Endodermal cell (in vitro differentiated cells): ENCODE data around the gene ABLIM1. TPM values are rescaled to one million over a fixed set of nuclear protein-coding genes. Genes with fewer than 3 reads are reported as not detected.
A peak's percentile ranks its signal among the peaks of the same experiment; 100 is the strongest.

ENCODE experiments used
- DNase-seq: peaks from one replicate; pipeline ENCODE4 v3.0.0-alpha.2; 2017
- H3K27ac ChIP-seq: 2 replicates; pipeline ENCODE4 v1.5.1; 2013; ENCODE audit warnings: mild to moderate bottlenecking, low read depth, low read length, moderate library complexity
- H3K27me3 ChIP-seq: 2 replicates; pipeline ENCODE4 v1.6.1; 2013; ENCODE audit warnings: mild to moderate bottlenecking, low read length, moderate library complexity; ENCODE audit not compliant: insufficient read depth, control insufficient read depth, poor library complexity, severe bottlenecking
- H3K36me3 ChIP-seq: 2 replicates; pipeline ENCODE4 v1.7.0; 2013; ENCODE audit warnings: mild to moderate bottlenecking, low read length, moderate library complexity; ENCODE audit not compliant: control insufficient read depth, insufficient read depth
- H3K4me1 ChIP-seq: one replicate; pipeline ENCODE4 v1.7.0; 2013; ENCODE audit warnings: low read length; ENCODE audit not compliant: control insufficient read depth, insufficient read depth
- H3K4me3 ChIP-seq: 2 replicates; pipeline ENCODE4 v1.5.1; 2013; ENCODE audit warnings: mild to moderate bottlenecking, low read length, moderate library complexity
- H3K9ac ChIP-seq: 2 replicates; pipeline ENCODE4 v1.6.1; 2013; ENCODE audit warnings: mild to moderate bottlenecking, low read length, moderate library complexity; ENCODE audit not compliant: poor library complexity, severe bottlenecking; ENCODE audit errors: extremely low read depth
- H3K9me3 ChIP-seq: 2 replicates; pipeline ENCODE4 v1.6.1; 2013; ENCODE audit warnings: mild to moderate bottlenecking, low read length, moderate library complexity; ENCODE audit not compliant: control insufficient read depth
- H3K27ac Mint-ChIP-seq: 2 replicates; pipeline ENCODE4 v1.8.0; 2020; ENCODE audit warnings: mixed read lengths
- H3K27me3 Mint-ChIP-seq: 2 replicates; pipeline ENCODE4 v1.8.0; 2021; ENCODE audit warnings: mild to moderate bottlenecking, mixed read lengths; ENCODE audit not compliant: insufficient read depth
- H3K36me3 Mint-ChIP-seq: 2 replicates; pipeline ENCODE4 v1.8.0; 2020; ENCODE audit warnings: low read depth, mixed read lengths
- H3K4me1 Mint-ChIP-seq: 2 replicates; pipeline ENCODE4 v1.8.0; 2020; ENCODE audit warnings: mixed read lengths
- H3K4me3 Mint-ChIP-seq: 2 replicates; pipeline ENCODE4 v1.8.0; 2020; ENCODE audit warnings: mild to moderate bottlenecking, moderate library complexity, mixed read lengths
- H3K9me3 Mint-ChIP-seq: 2 replicates; pipeline ENCODE4 v1.8.0; 2020; ENCODE audit warnings: mild to moderate bottlenecking, mixed read lengths
- WGBS, 2 experiments: methylation state at CpG; one replicate each; pipeline versions ENCODE4 v1.1.5 to v1.1.7; 2013; ENCODE audit warnings: missing lambda C conversion rate in 2 of 2, mixed read lengths in 1 of 2; ENCODE audit not compliant: insufficient coverage in 1 of 2, insufficient read length in 1 of 2; 5-methylcytosine and 5-hydroxymethylcytosine counted together
- total RNA-seq, 2 donors: library from RNA; stranded (reverse); fragmentation: NEBNext Ultra II Directional in 1 of 2; extraction: Animal tissue kit (Norgen Biotek cat#: 25700) in 1 of 2; gene quantifications; 2 replicates in 1 of 2; 3 replicates in 1 of 2; pipeline ENCODE4 v1.2.1, GENCODE V29; 2021
- TF ChIP-seq, protein P1 (sequence below): fragments of 200-600 bp; sonication (generic); conservative IDR thresholded peaks from 2 replicates; pipeline ENCODE4 v1.5.0; 2021; ENCODE audit warnings: antibody characterized with exemption, mild to moderate bottlenecking

ABLIM1 gene
- total RNA-seq, 2 donors from 2014 or later, result 39.3 to 49.3 TPM

DNA sequence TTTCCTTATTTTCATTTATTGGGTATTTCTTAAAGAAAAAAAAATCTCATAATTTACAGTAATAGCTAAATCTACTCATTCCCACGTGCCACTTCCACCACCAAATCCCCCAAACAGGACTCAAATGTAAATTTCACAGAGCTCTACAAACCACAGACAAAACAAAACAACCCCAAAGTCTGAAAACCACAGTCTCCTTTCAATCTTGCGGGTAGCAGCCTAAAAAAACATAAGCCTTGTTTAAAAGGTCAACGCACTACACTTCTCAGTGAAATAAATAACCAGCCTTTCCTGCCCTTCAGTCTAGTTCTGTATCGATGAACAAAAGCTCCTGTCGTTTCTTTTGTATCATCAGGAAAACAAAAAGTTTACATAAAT lies 132.0 kb downstream of the ABLIM1 start:
- no peak for DNase-seq
- peaks cover 21% of the 10 kb centered on the region for H3K4me1 ChIP-seq
- H3K9me3 ChIP-seq, result no peaks in the 10 kb centered on the region
- peak overlapping the region; percentile 81 for H3K27ac ChIP-seq
- H3K27me3 ChIP-seq, result no peaks in the 10 kb centered on the region
- Mint-ChIP-seq H3K27ac (peak overlapping the region; percentile 92), H3K9me3 (no peaks in the 10 kb centered on the region), H3K36me3 (no peaks in the 10 kb centered on the region), H3K4me1 (peaks cover 54% of the 10 kb centered on the region), H3K27me3 (no peaks in the 10 kb centered on the region), H3K4me3 (peak overlapping the region; percentile 72)
- H3K9ac ChIP-seq, result peak overlapping the region; percentile 44
- H3K36me3 ChIP-seq, result no peaks in the 10 kb centered on the region
- TF ChIP-seq, protein P1, sequence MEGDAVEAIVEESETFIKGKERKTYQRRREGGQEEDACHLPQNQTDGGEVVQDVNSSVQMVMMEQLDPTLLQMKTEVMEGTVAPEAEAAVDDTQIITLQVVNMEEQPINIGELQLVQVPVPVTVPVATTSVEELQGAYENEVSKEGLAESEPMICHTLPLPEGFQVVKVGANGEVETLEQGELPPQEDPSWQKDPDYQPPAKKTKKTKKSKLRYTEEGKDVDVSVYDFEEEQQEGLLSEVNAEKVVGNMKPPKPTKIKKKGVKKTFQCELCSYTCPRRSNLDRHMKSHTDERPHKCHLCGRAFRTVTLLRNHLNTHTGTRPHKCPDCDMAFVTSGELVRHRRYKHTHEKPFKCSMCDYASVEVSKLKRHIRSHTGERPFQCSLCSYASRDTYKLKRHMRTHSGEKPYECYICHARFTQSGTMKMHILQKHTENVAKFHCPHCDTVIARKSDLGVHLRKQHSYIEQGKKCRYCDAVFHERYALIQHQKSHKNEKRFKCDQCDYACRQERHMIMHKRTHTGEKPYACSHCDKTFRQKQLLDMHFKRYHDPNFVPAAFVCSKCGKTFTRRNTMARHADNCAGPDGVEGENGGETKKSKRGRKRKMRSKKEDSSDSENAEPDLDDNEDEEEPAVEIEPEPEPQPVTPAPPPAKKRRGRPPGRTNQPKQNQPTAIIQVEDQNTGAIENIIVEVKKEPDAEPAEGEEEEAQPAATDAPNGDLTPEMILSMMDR, result no peak
- H3K4me3 ChIP-seq, result peak overlapping the region; percentile 86
- 6 to 11% methylated on average over 3 to 5 of the region's 5 CpGs for WGBS, 2 experiments

DNA sequence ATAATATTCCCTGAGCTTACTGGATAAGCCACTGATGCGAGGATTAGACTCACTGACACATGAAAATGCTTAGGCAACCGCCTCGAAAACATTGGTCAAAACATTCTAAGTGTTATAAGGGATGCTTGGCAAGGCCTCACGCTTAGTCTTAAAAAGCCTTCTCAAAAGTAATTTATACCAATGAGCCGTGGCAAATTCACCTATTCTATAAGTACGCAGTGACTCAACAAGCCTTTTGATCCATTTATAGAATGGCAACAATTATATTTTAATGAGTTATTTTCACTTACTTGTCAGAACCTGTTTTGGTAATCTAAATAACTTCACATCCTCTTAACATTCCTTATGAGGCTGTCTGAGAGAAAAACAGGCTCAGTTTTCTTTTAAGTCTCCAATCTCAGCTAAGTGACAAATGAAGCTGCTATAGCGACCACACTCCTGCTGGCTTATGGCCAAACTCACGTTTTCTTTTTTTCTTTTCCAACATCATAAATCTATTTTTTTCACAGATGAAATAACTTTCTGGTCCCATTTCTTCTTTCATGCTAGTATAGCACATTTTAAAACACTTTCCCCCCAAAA lies 132.6 kb downstream of the ABLIM1 start:
- H3K27ac Mint-ChIP-seq, result no peak overlapping the region
- Histone ChIP-seq H3K9me3 (no peaks in the 10 kb centered on the region), H3K4me1 (peaks cover 21% of the 10 kb centered on the region), H3K27ac (no peak overlapping the region), H3K27me3 (no peaks in the 10 kb centered on the region), H3K9ac (peak overlapping the region; percentile 44), H3K36me3 (no peaks in the 10 kb centered on the region), H3K4me3 (peak overlapping the region; percentile 86)
- H3K9me3 Mint-ChIP-seq, result no peaks in the 10 kb centered on the region
- no peaks in the 10 kb centered on the region for H3K27me3 Mint-ChIP-seq
- WGBS, 2 experiments, result 57 to 62% methylated on average over 6 to 8 of the region's 8 CpGs
- H3K4me1 Mint-ChIP-seq, result peaks cover 54% of the 10 kb centered on the region
- no peak for DNase-seq
- TF ChIP-seq, protein P1, result no peak
- H3K4me3 Mint-ChIP-seq, result peak overlapping the region; percentile 72
- no peaks in the 10 kb centered on the region for H3K36me3 Mint-ChIP-seq

DNA sequence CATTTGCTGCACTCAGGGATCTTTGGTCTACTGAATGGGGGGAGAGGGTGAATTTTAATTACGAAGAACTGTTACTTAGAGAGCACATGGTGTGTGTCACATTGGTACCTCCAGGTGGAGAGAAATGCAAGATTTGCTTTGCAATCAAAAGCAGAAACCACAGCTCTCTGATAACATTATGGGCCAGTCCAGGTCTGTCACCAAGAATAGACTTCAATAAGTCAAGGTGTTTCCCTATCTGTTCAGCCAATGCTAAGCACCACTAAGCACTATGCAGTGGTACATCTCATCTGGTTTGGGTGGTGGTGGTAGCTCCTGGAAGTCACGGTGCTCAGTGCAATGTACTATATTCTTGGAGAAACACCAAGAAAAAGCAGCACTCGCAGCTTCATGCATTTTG lies 134.2 kb downstream of the ABLIM1 start:
- 89 to 93% methylated on average over 3 of the region's 3 CpGs for WGBS, 2 experiments
- no peaks in the 10 kb centered on the region for H3K36me3 ChIP-seq
- Mint-ChIP-seq H3K27ac (no peak overlapping the region), H3K4me1 (peaks cover 70% of the 10 kb centered on the region), H3K4me3 (peak overlapping the region; percentile 72), H3K27me3 (no peaks in the 10 kb centered on the region), H3K36me3 (no peaks in the 10 kb centered on the region), H3K9me3 (no peaks in the 10 kb centered on the region)
- H3K4me1 ChIP-seq, result peaks cover 21% of the 10 kb centered on the region
- no peaks in the 10 kb centered on the region for H3K27me3 ChIP-seq
- no peak overlapping the region for H3K27ac ChIP-seq
- DNase-seq, result no peak
- TF ChIP-seq, protein P1, result no peak
- H3K9me3 ChIP-seq, result no peaks in the 10 kb centered on the region
- H3K9ac ChIP-seq, result no peak overlapping the region
- H3K4me3 ChIP-seq, result no peak overlapping the region
